GM18517 (cell line): ENCODE results near the gene RBM6.
A peak's percentile ranks its signal among the peaks of the same experiment; 100 is the strongest.
"Not testable (repeated sequence)": the region's sequence is repeated elsewhere in the genome, so short reads cannot be mapped to it uniquely, and the experiment has no call there.

ENCODE experiments used
- ATAC-seq: cut with Tn5 transposase; IDR thresholded peaks from one replicate; pipeline ENCODE4 v1.9.1; 2021; ENCODE audit warnings: mild to moderate bottlenecking, moderate library complexity; ENCODE audit not compliant: unreplicated experiment

Gene RBM6

GRCh38 chr3:49939858-49940666 lies at the start of gene RBM6:
Gene RBM6 (plus strand): TSS chr3:49940150. CDS start chr3:49962642, 22,492 bp downstream.
- peak; percentile 80 for ATAC-seq

GRCh38 chr3:49895791-49896190 lies 44.2 kb upstream of the RBM6 start:
- no peak for ATAC-seq

GRCh38 chr3:49896345-49896744 lies 43.6 kb upstream of the RBM6 start:
- ATAC-seq, result no peak

GRCh38 chr3:49898991-49899390 lies 41.0 kb upstream of the RBM6 start:
- ATAC-seq, result no peak

- no peak for ATAC-seq
Observed at GRCh38 chr3:49899815-49900214, 40.1 kb upstream of the RBM6 start.

GRCh38 chr3:49900491-49901153 lies 39.3 kb upstream of the RBM6 start:
- ATAC-seq, result no peak

- no peak for ATAC-seq
Observed at GRCh38 chr3:49901366-49902339, 38.3 kb upstream of the RBM6 start.

- ATAC-seq, result no peak
Observed at GRCh38 chr3:49902511-49903345, 37.2 kb upstream of the RBM6 start.

- ATAC-seq, result no peak
Observed at GRCh38 chr3:49903451-49904424, 36.2 kb upstream of the RBM6 start, which contains the start of gene MST1R. Gene MST1R (minus strand): TSS chr3:49903873. CDS start chr3:49903609, 264 bp downstream.

- ATAC-seq, result not testable (repeated sequence)
Observed at GRCh38 chr3:49904448-49904847, 35.5 kb upstream of the RBM6 start.

- no peak for ATAC-seq
Observed at GRCh38 chr3:49906073-49906743, 33.7 kb upstream of the RBM6 start.

- no peak for ATAC-seq
Observed at GRCh38 chr3:49908373-49909199, 31.4 kb upstream of the RBM6 start.

- ATAC-seq, result no peak
Observed at GRCh38 chr3:49910409-49911123, 29.4 kb upstream of the RBM6 start.

GRCh38 chr3:49911124-49911420 lies 28.9 kb upstream of the RBM6 start:
- no peak for ATAC-seq

- no peak for ATAC-seq
Observed at GRCh38 chr3:49911611-49912010, 28.3 kb upstream of the RBM6 start.

GRCh38 chr3:49912881-49913281 lies 27.1 kb upstream of the RBM6 start:
- no peak for ATAC-seq

- ATAC-seq, result no peak
Observed at GRCh38 chr3:49914906-49915305, 25.0 kb upstream of the RBM6 start.
